ENCODE measurements around the gene DEGS2. TPM values are rescaled to one million over a fixed set of nuclear protein-coding genes. Genes with fewer than 3 reads are reported as not detected.

DEGS2 gene
- total and polyA plus RNA-seq, 2 of the 13 experiments (the other 11 are each of a cell fraction or from before 2014, with no cell fraction given): 0.09 TPM

GRCh38 chr14:100155756-100156616 lies 3.5 kb downstream of the DEGS2 start (continued):
- TF ChIP-seq HMGXB4 (CRISPR knock-in tag; IDR thresholded peaks at IDR 0.05; ENCODE audit: borderline replicate concordance in 1 of 2, low read depth in 1 of 2) (0 out of 4 replicates have a peak, but pooled peaks of 1 of the 2 experiments have one; percentile 27), SOX6 (IDR thresholded peaks at IDR 0.05) (no peak), SOX6 (CRISPR knock-in tag; IDR thresholded peaks at IDR 0.05) (0 out of 2 replicates have a peak, but pooled peaks have one; percentile 11), TAF15 (IDR thresholded peaks at IDR 0.05; ENCODE audit: low read depth, low read length, poor library complexity, severe bottlenecking) (no peak), CCDC6 (CRISPR knock-in tag; IDR thresholded peaks at IDR 0.05) (no peak), KAT8 (CRISPR knock-in tag; IDR thresholded peaks at IDR 0.05) (0 out of 2 replicates have a peak, but pooled peaks have one; percentile 24), FOXP4 (CRISPR knock-in tag; IDR thresholded peaks at IDR 0.05) (no peak)

Measured in HepG2 (cell line).